GM13976 (cell line): ENCODE data around the gene OR7A17.
A peak's percentile ranks its signal among the peaks of the same experiment; 100 is the strongest.

Experiments used
- DNase-seq: peaks from one replicate; pipeline ENCODE4 v3.0.0; 2012; ENCODE audit warnings: low spot score
- in situ Hi-C: fragments of 300-500 bp; cut with MboI; formaldehyde crosslinking; loops from one replicate; pipeline ENCODE4 v1.12.0; 2022; ENCODE audit warnings: low sequenced_read_pairs, mixed read lengths, inconsistent platforms; ENCODE audit not compliant: unreplicated experiment
- TF ChIP-seq, protein P1 (sequence below): IDR thresholded peaks from 2 replicates; pipeline ENCODE4 v1.5.1; 2012; ENCODE audit warnings: borderline replicate concordance, mild to moderate bottlenecking; ENCODE audit not compliant: insufficient read depth; ENCODE audit errors: extremely low read depth, missing control alignments, control extremely low read depth

The OR7A17 gene

DNA sequence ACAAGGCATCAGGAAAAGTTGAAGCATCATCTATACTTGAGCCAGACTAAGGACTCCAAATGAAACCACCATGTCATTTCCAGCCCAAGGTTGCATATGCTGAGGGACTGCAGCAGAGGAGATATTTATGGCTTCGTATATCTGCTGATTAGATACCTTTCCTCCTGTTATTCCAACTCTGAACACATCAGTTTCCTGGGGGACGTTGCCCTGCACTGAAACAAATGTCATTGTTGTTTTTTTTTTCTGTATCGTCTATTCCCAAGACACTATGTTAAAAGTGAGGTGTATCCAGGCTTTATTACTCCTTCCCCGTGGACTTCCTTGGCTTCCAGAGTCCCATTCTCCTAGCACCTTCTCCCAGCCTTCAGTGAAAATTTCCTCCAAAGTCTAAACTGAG is at the start of gene OR7A17:
Gene OR7A17, minus strand, starts transcription at position 101 of the 400 bp plus-strand sequence. CDS start 4,777 bp downstream, outside the sequence.
- TF ChIP-seq, protein P1, sequence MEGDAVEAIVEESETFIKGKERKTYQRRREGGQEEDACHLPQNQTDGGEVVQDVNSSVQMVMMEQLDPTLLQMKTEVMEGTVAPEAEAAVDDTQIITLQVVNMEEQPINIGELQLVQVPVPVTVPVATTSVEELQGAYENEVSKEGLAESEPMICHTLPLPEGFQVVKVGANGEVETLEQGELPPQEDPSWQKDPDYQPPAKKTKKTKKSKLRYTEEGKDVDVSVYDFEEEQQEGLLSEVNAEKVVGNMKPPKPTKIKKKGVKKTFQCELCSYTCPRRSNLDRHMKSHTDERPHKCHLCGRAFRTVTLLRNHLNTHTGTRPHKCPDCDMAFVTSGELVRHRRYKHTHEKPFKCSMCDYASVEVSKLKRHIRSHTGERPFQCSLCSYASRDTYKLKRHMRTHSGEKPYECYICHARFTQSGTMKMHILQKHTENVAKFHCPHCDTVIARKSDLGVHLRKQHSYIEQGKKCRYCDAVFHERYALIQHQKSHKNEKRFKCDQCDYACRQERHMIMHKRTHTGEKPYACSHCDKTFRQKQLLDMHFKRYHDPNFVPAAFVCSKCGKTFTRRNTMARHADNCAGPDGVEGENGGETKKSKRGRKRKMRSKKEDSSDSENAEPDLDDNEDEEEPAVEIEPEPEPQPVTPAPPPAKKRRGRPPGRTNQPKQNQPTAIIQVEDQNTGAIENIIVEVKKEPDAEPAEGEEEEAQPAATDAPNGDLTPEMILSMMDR, result no peak
- in situ Hi-C loops, result loop anchor here (25.0 kb wide), 1 partner anchor 324 kb away; the partner anchor contains the start of gene NDUFB7
- no peak for DNase-seq

GRCh38 chr19:14933506-14933905 is 47.6 kb upstream of the OR7A17 start:
- DNase-seq, result no peak
- in situ Hi-C loops, result no loop called here
- TF ChIP-seq, protein P1, result no peak

DNA sequence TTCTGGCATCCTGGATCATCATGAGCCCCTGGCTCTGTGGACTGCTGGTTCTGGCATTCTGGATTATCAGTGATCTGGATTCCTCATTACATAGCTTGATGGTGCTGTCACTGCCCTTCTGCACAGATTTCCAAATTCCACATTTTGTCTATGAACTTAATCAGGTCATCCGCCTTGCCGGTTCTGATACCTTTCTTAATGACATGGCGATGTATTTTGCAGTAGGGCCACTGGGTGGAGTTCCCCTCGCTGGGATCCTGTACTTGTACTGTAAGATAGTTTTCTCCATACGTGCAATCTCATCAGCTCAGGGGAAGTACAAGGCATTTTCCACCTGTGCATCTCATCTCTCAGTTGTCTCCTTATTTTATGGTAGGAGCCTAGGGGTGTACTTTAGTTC is 30.9 kb upstream of the OR7A17 start:
- peak; percentile 23 for DNase-seq
- in situ Hi-C loops, result no loop called here
- TF ChIP-seq, protein P1, result no peak

GRCh38 chr19:14915116-14915515 is 29.2 kb upstream of the OR7A17 start:
- in situ Hi-C loops, result no loop called here
- TF ChIP-seq, protein P1, result no peak
- DNase-seq, result no peak

DNA sequence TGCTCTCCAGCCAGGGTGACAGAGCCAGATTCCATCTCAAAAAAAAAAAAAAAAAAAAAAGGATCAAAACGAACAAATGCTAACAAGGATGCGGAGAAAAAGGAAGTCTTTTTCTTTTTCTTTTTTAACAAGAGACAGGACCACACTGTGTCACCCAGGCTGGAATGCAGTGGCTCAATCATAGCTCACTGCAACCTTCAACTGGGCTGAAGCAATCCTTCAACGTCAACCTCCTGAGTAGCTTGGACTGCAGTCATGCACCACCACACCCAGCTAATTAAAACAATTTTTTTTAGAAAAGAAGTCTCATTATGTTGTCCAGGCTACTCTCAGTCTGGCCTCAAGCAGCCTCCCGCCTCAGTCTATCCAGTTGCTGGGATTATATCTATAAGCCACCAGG is 20.8 kb upstream of the OR7A17 start:
- TF ChIP-seq, protein P1, result no peak
- no peak for DNase-seq
- in situ Hi-C loops, result no loop called here

- TF ChIP-seq, protein P1, result no peak
- no peak for DNase-seq
- in situ Hi-C loops, result no loop called here
Measured at GRCh38 chr19:14901675-14902260, 15.8 kb upstream of the OR7A17 start.
